ENCODE measurements around the gene PTPRO. TPM values are rescaled to one million over a fixed set of nuclear protein-coding genes. Genes with fewer than 3 reads are reported as not detected.

The PTPRO gene
- total RNA-seq, 1 experiment from 2014 or later = 0.52 TPM

DNA sequence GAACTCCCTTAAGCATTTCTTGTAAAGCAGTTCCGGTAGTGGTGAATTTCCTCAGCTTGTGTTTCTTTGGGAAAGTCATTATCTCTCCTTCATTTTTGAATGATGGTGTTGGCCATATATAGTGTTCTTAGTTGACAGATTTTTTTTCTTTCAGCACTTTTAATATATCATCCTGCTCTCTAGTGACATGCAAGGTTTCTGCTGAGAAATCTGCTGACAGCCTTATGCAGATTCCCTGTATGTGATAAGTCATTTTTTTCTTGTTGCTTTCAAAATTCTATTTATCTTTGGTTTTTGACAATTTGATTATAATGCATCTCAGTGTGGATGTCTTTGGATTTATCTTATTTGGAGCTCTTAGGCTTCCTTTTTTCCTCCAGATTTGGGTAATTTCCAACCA, 135.7 kb downstream of the PTPRO start:
- DNase-seq = no peak
- Histone ChIP-seq H4K20me1 (ENCODE audit: control insufficient read depth, insufficient read depth, insufficient read length) (no peaks in the 10 kb centered on the region), H3K4ac (ENCODE audit: low read depth, low read length) (no peak overlapping the region), H3K27ac (ENCODE audit: insufficient read length, low read depth, low read length) (no peak overlapping the region), H3K14ac (ENCODE audit: insufficient read depth, low read length) (no peak overlapping the region), H2BK120ac (ENCODE audit: low read depth, low read length, poor library complexity, severe bottlenecking) (no peak overlapping the region), H4K8ac (replicated peaks; ENCODE audit: insufficient read length, low read depth, low read length) (no peak overlapping the region), H2AFZ (ENCODE audit: low read length) (no peak overlapping the region), H3K79me1 (ENCODE audit: insufficient read depth, low read depth, low read length, poor library complexity, severe bottlenecking) (no peaks in the 10 kb centered on the region), H2BK20ac (ENCODE audit: low read depth, low read length, poor library complexity, severe bottlenecking) (no peak overlapping the region), H3K79me2 (ENCODE audit: insufficient read depth, low read length) (no peaks in the 10 kb centered on the region), H3K27me3 (ENCODE audit: insufficient read depth, low read length) (no peaks in the 10 kb centered on the region), H3K18ac (ENCODE audit: insufficient read length, low read depth, low read length) (no peak overlapping the region), H2BK12ac (ENCODE audit: insufficient read length, low read depth, low read length) (no peak overlapping the region), H4K5ac (ENCODE audit: insufficient read length, low read depth, low read length) (no peak overlapping the region), H2BK15ac (ENCODE audit: low read depth, low read length) (no peak overlapping the region), H3K56ac (ENCODE audit: insufficient read length, low read depth, low read length) (no peak overlapping the region), H3K4me2 (ENCODE audit: insufficient read depth, insufficient read length, low read length) (no peak overlapping the region), H2AK5ac (ENCODE audit: insufficient read length, low read length) (no peak overlapping the region), H3K9me3 (ENCODE audit: control insufficient read depth, low read depth, low read length) (no peaks in the 10 kb centered on the region), H2BK5ac (ENCODE audit: insufficient read length, low read length) (no peak overlapping the region), H3K9ac (ENCODE audit: extremely low read depth, insufficient read length, low read length) (no peak overlapping the region), H3K4me1 (ENCODE audit: insufficient read depth, low read length) (no peaks in the 10 kb centered on the region), H3K23me2 (ENCODE audit: insufficient read length, low read depth, low read length, poor library complexity, severe bottlenecking) (no peaks in the 10 kb centered on the region), H3K23ac (ENCODE audit: insufficient read length, low read depth, low read length) (no peak overlapping the region), H3T11ph (ENCODE audit: low read length) (no peak overlapping the region), H4K91ac (ENCODE audit: insufficient read length, low read depth, low read length) (no peak overlapping the region)
- no peak overlapping the region for H3K4me3 Mint-ChIP-seq
- H3K27me3 Mint-ChIP-seq (ENCODE audit: low read depth) = no peaks in the 10 kb centered on the region
- no peaks in the 10 kb centered on the region for H3K4me1 Mint-ChIP-seq
- no peak overlapping the region for H3K27ac Mint-ChIP-seq
- H3K9me3 Mint-ChIP-seq = peaks cover 18 to 21% of the 10 kb centered on the region in 2 experiments
- H3K36me3 Mint-ChIP-seq (ENCODE audit: insufficient read depth in 1 of 3, low read depth in 3 of 3) = peaks cover 0 to 11% (median 3%) of the 10 kb centered on the region in 3 experiments; a peak in 4 of 7 replicates
- WGBS (ENCODE audit: extremely low coverage, insufficient read length, low lambda C conversion rate) = no CpG with 5 or more reads among the region's 1 CpG
- TF ChIP-seq, protein P1, sequence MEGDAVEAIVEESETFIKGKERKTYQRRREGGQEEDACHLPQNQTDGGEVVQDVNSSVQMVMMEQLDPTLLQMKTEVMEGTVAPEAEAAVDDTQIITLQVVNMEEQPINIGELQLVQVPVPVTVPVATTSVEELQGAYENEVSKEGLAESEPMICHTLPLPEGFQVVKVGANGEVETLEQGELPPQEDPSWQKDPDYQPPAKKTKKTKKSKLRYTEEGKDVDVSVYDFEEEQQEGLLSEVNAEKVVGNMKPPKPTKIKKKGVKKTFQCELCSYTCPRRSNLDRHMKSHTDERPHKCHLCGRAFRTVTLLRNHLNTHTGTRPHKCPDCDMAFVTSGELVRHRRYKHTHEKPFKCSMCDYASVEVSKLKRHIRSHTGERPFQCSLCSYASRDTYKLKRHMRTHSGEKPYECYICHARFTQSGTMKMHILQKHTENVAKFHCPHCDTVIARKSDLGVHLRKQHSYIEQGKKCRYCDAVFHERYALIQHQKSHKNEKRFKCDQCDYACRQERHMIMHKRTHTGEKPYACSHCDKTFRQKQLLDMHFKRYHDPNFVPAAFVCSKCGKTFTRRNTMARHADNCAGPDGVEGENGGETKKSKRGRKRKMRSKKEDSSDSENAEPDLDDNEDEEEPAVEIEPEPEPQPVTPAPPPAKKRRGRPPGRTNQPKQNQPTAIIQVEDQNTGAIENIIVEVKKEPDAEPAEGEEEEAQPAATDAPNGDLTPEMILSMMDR (conservative IDR thresholded peaks at IDR 0.05) = no peak

Data from H9 (cell line).